ENCODE results near the gene PRDX5. TPM values are rescaled to one million over a fixed set of nuclear protein-coding genes. Genes with fewer than 3 reads are reported as not detected.

The PRDX5 gene
- total and polyA plus RNA-seq, 9 of the 15 experiments (the other 6 are each of a cell fraction or from before 2014, with no cell fraction given): 40.8 to 327 (median 204) TPM

DNA sequence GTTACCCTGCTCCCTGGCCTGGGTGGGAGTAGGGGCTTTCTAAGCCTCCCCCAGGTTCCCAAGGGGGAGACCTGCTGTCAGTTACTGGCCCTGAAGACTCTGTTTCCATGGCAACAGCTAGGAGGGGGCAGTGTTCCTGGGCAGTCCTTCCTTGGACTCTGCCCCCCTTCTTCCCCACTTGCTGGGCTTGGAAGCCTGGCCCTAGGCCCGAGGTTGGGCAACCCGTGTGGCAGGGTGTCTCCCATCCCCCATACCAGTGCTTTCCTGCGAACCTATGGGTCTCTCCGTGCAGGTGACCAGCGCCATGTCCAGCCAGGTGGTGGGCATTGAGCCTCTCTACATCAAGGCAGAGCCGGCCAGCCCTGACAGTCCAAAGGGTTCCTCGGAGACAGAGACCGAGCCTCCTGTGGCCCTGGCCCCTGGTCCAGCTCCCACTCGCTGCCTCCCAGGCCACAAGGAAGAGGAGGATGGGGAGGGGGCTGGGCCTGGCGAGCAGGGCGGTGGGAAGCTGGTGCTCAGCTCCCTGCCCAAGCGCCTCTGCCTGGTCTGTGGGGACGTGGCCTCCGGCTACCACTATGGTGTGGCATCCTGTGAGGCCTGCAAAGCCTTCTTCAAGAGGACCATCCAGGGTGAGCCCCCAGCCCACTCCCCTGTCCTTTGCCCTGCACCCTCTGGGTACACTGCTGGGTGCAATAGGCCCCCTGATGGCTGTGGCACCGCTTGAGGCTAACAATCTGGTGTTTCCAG lies 10.9 kb upstream of the PRDX5 start (continued):
- no peak for TF ChIP-seq SMAD1 (IDR thresholded peaks at IDR 0.05; ENCODE audit: low read depth, low read length, partially characterized antibody)
- TF ChIP-seq, protein P1, sequence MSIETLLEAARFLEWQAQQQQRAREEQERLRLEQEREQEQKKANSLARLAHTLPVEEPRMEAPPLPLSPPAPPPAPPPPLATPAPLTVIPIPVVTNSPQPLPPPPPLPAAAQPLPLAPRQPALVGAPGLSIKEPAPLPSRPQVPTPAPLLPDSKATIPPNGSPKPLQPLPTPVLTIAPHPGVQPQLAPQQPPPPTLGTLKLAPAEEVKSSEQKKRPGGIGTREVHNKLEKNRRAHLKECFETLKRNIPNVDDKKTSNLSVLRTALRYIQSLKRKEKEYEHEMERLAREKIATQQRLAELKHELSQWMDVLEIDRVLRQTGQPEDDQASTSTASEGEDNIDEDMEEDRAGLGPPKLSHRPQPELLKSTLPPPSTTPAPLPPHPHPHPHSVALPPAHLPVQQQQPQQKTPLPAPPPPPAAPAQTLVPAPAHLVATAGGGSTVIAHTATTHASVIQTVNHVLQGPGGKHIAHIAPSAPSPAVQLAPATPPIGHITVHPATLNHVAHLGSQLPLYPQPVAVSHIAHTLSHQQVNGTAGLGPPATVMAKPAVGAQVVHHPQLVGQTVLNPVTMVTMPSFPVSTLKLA (conservative IDR thresholded peaks at IDR 0.05): no peak
- TF ChIP-seq FOXP4 (CRISPR knock-in tag; IDR thresholded peaks at IDR 0.05; ENCODE audit: borderline replicate concordance): no peak
- no peak for TF ChIP-seq YBX1 (IDR thresholded peaks at IDR 0.05)
- no peak for TF ChIP-seq ZNF586 (CRISPR knock-in tag; conservative IDR thresholded peaks at IDR 0.05)
- TF ChIP-seq, protein P2, sequence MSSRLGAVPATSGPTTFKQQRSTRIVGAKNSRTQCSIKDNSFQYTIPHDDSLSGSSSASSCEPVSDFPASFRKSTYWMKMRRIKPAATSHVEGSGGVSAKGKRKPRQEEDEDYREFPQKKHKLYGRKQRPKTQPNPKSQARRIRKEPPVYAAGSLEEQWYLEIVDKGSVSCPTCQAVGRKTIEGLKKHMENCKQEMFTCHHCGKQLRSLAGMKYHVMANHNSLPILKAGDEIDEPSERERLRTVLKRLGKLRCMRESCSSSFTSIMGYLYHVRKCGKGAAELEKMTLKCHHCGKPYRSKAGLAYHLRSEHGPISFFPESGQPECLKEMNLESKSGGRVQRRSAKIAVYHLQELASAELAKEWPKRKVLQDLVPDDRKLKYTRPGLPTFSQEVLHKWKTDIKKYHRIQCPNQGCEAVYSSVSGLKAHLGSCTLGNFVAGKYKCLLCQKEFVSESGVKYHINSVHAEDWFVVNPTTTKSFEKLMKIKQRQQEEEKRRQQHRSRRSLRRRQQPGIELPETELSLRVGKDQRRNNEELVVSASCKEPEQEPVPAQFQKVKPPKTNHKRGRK (tag; IDR thresholded peaks at IDR 0.05): no peak
- TF ChIP-seq CC2D1A (IDR thresholded peaks at IDR 0.05): no peak
- no peak for TF ChIP-seq TBL1XR1 (IDR thresholded peaks at IDR 0.05; ENCODE audit: low read length in 2 of 2)
- TF ChIP-seq BCLAF1 (IDR thresholded peaks at IDR 0.05; ENCODE audit: borderline replicate concordance in 1 of 2, control insufficient read depth in 1 of 2, low read depth in 2 of 2, low read length in 1 of 2): no peak
- no peak for TF ChIP-seq EGR1 (conservative IDR thresholded peaks at IDR 0.05)
- TF ChIP-seq PHTF2 (CRISPR knock-in tag; IDR thresholded peaks at IDR 0.05): no peak
- no peak for TF ChIP-seq ETV1 (tag; conservative IDR thresholded peaks at IDR 0.05; ENCODE audit: low read depth)
- TF ChIP-seq, protein P3, sequence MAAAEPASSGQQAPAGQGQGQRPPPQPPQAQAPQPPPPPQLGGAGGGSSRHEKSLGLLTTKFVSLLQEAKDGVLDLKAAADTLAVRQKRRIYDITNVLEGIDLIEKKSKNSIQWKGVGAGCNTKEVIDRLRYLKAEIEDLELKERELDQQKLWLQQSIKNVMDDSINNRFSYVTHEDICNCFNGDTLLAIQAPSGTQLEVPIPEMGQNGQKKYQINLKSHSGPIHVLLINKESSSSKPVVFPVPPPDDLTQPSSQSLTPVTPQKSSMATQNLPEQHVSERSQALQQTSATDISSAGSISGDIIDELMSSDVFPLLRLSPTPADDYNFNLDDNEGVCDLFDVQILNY (CRISPR knock-in tag; IDR thresholded peaks at IDR 0.05): no peak
- no peak for TF ChIP-seq ZNF121 (CRISPR knock-in tag; conservative IDR thresholded peaks at IDR 0.05)
- no peak for TF ChIP-seq YY1 (IDR thresholded peaks at IDR 0.05; ENCODE audit: borderline replicate concordance in 1 of 3, control insufficient read depth in 1 of 3, extremely low read depth in 1 of 3, insufficient read depth in 3 of 3, insufficient read length in 1 of 3, insufficient replicate concordance in 2 of 3, low read depth in 1 of 3, low read length in 2 of 3)
- TF ChIP-seq ESRRB (CRISPR knock-in tag; IDR thresholded peaks at IDR 0.05; ENCODE audit: borderline replicate concordance): no peak
